Activated naive CD4-positive, alpha-beta T cell treated with anti-CD3 and anti-CD28 coated beads, Interleukin-2, amount 50 U/mL, for 16 hours (primary cell): Measurements from ENCODE around the gene TTC32.
"Not testable (repeated sequence)": the region's sequence is repeated elsewhere in the genome, so short reads cannot be mapped to it uniquely, and the experiment has no call there.

Experiments used
- DNase-seq: peaks from one replicate; pipeline ENCODE4 v3.0.0-alpha.2; 2020

TTC32 gene

GRCh38 chr2:19898592-19899329, 3.0 kb downstream of the TTC32 start:
- no peak for DNase-seq

- no peak for DNase-seq
Measured at GRCh38 chr2:19897623-19898245, 4.0 kb downstream of the TTC32 start.

GRCh38 chr2:19895535-19895934, 6.2 kb downstream of the TTC32 start:
- DNase-seq = no peak

- no peak for DNase-seq
Measured at GRCh38 chr2:19894134-19894792, 7.5 kb downstream of the TTC32 start.

- DNase-seq = no peak
Measured at GRCh38 chr2:19893520-19894133, 8.2 kb downstream of the TTC32 start.

- not testable (repeated sequence) for DNase-seq
Measured at GRCh38 chr2:19891971-19892370, 9.8 kb downstream of the TTC32 start.

- DNase-seq = no peak
Measured at GRCh38 chr2:19890104-19890503, 11.7 kb downstream of the TTC32 start.

GRCh38 chr2:19888831-19889230, 13.0 kb downstream of the TTC32 start:
- no peak for DNase-seq

GRCh38 chr2:19887510-19887909, 14.3 kb downstream of the TTC32 start:
- no peak for DNase-seq

GRCh38 chr2:19886261-19886660, 15.5 kb downstream of the TTC32 start:
- DNase-seq = no peak

GRCh38 chr2:19885791-19886190, 16.0 kb downstream of the TTC32 start:
- DNase-seq = no peak

- DNase-seq = no peak
Measured at GRCh38 chr2:19883971-19884720, 17.6 kb downstream of the TTC32 start.

- no peak for DNase-seq
Measured at GRCh38 chr2:19883486-19883885, 18.3 kb downstream of the TTC32 start.

GRCh38 chr2:19882286-19882685, 19.5 kb downstream of the TTC32 start:
- DNase-seq = no peak

- no peak for DNase-seq
Measured at GRCh38 chr2:19881908-19882265, 19.9 kb downstream of the TTC32 start.

GRCh38 chr2:19881221-19881907, 20.4 kb downstream of the TTC32 start:
- no peak for DNase-seq

GRCh38 chr2:19880191-19880590, 21.6 kb downstream of the TTC32 start:
- not testable (repeated sequence) for DNase-seq

- DNase-seq = no peak
Measured at GRCh38 chr2:19879120-19879519, 22.7 kb downstream of the TTC32 start.

GRCh38 chr2:19878268-19879046, 23.3 kb downstream of the TTC32 start:
- no peak for DNase-seq

- no peak for DNase-seq
Measured at GRCh38 chr2:19876751-19877150, 25.0 kb downstream of the TTC32 start.

GRCh38 chr2:19875280-19875679, 26.5 kb downstream of the TTC32 start:
- no peak for DNase-seq

- no peak for DNase-seq
Measured at GRCh38 chr2:19874726-19875125, 27.1 kb downstream of the TTC32 start.
